Measurements from ENCODE around the gene MYO7B. TPM values are rescaled to one million over a fixed set of nuclear protein-coding genes. Genes with fewer than 3 reads are reported as not detected.

MYO7B gene
- total and polyA plus RNA-seq, 2 donors (not counting 1 experiment from before 2014, with no cell fraction given), result 5.0 to 68.2 TPM

DNA sequence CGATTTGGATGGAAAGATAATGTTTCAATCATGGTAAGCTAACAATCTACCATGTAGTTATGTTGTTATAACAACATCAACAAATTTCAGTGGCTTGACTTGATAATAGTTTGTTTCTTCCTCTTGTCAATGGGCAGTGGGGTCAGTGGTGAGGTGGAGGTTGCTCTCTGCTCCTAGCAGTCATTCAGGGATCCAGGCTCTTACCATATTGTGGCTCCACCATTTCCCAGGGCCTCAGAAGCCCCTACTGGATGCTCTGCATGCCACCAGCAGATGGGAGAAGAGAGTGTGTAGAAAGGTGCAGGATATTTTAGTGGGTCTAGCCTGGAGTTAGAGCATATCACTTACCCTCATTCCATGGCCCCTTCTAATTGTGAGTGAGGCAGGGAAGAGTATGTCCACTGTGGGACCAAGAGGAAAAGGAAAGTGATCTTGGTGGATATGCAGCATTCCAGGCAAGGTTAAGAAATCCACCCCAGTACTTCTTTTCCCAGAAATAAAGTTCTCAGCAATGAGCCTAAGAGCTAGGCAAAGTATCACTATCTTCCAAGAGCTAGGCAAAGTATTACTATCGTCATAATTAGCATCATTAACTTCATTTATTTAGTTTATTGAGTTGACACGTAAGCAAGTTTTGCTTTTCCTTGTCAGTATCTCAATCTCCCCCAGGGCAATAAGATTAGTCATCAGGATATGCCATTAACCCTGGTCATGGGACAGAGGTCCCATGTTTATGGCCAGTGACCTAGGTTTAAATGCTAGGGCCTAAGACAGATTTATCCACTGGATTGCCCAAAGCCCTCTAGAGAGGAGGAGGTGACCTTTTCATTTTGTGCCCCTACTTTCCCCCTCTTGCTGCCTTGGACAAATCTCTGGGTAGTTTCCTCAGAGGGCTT, 5.0 kb upstream of the MYO7B start:
- TF ChIP-seq, protein P1, sequence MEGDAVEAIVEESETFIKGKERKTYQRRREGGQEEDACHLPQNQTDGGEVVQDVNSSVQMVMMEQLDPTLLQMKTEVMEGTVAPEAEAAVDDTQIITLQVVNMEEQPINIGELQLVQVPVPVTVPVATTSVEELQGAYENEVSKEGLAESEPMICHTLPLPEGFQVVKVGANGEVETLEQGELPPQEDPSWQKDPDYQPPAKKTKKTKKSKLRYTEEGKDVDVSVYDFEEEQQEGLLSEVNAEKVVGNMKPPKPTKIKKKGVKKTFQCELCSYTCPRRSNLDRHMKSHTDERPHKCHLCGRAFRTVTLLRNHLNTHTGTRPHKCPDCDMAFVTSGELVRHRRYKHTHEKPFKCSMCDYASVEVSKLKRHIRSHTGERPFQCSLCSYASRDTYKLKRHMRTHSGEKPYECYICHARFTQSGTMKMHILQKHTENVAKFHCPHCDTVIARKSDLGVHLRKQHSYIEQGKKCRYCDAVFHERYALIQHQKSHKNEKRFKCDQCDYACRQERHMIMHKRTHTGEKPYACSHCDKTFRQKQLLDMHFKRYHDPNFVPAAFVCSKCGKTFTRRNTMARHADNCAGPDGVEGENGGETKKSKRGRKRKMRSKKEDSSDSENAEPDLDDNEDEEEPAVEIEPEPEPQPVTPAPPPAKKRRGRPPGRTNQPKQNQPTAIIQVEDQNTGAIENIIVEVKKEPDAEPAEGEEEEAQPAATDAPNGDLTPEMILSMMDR (IDR thresholded peaks at IDR 0.05), result no peak
- no peak for TF ChIP-seq EZH2 (IDR thresholded peaks at IDR 0.05; ENCODE audit: borderline replicate concordance, insufficient read depth, low read depth, low read length, poor library complexity, severe bottlenecking)
- no peak overlapping the region for H3K27ac ChIP-seq (ENCODE audit: low read length in 2 of 2)
- peaks cover 0 to 5% (median 0%) of the 10 kb centered on the region in 3 donors for H3K9me3 ChIP-seq (ENCODE audit: control extremely low read depth in 1 of 3, control insufficient read depth in 2 of 3, insufficient read depth in 1 of 3, low read length in 2 of 3)
- H4K20me1 ChIP-seq (ENCODE audit: control insufficient read depth, insufficient read depth, low read length, poor library complexity, severe bottlenecking), result no peaks in the 10 kb centered on the region
- peaks cover 0 to 2% (median 0%) of the 10 kb centered on the region in 4 experiments for H3K27me3 ChIP-seq (replicated peaks in 1 of 4; ENCODE audit: control extremely low read depth in 1 of 4, control insufficient read depth in 3 of 4, insufficient read depth in 4 of 4, low read length in 3 of 4)
- DNase-seq, result no peak
- no peak overlapping the region for H3K4me3 ChIP-seq (ENCODE audit: control extremely low read depth in 1 of 5, extremely low read depth in 1 of 5, insufficient read depth in 1 of 5, low read depth in 2 of 5, low read length in 4 of 5)
- peaks cover 10% of the 10 kb centered on the region for H3K27me3 Mint-ChIP-seq
- intact Hi-C loops (cut with micrococcal nuclease), result no loop called here
- H3K4me2 ChIP-seq (replicated peaks; ENCODE audit: low read depth, low read length, poor library complexity, severe bottlenecking), result no peak overlapping the region
- WGBS (ENCODE audit: insufficient coverage), result no CpG with 5 or more reads among the region's 3 CpGs
- H3K9me3 Mint-ChIP-seq (ENCODE audit: insufficient read depth), result peaks cover 3% of the 10 kb centered on the region
- H3K9ac ChIP-seq (ENCODE audit: low read length), result no peak overlapping the region
- peaks cover 16% of the 10 kb centered on the region for H3K4me1 Mint-ChIP-seq
- CTCF ChIA-PET, result no interaction called here
- H3K36me3 ChIP-seq (replicated peaks in 1 of 2; ENCODE audit: control extremely low read depth in 1 of 2, control insufficient read depth in 1 of 2, extremely low read depth in 1 of 2, insufficient read depth in 2 of 2, low read length in 1 of 2), result no peaks in the 10 kb centered on the region
- no peak overlapping the region for H2AFZ ChIP-seq (ENCODE audit: insufficient read depth, low read depth, low read length, poor library complexity, severe bottlenecking)
- H3K4me1 ChIP-seq (ENCODE audit: control insufficient read depth in 2 of 2, insufficient read depth in 2 of 2, low read length in 2 of 2), result peaks cover 6 to 11% of the 10 kb centered on the region in 2 donors
- H3K79me2 ChIP-seq (ENCODE audit: control insufficient read depth, insufficient read depth, low read length), result peaks cover 10% of the 10 kb centered on the region
- H3K27ac Mint-ChIP-seq, result no peak overlapping the region
- no peak overlapping the region for H3K4me3 Mint-ChIP-seq
- POLR2A ChIA-PET, result no interaction called here
- no peak for ATAC-seq (ENCODE audit: low read depth)

- no peak overlapping the region for H3K4me3 ChIP-seq (ENCODE audit: control extremely low read depth in 1 of 5, extremely low read depth in 1 of 5, insufficient read depth in 1 of 5, low read depth in 2 of 5, low read length in 4 of 5)
- no peak overlapping the region for H3K27ac Mint-ChIP-seq
- POLR2A ChIA-PET, result no interaction called here
- H3K27ac ChIP-seq (ENCODE audit: low read length in 2 of 2), result no peak overlapping the region
- peaks cover 3% of the 10 kb centered on the region for H3K9me3 Mint-ChIP-seq (ENCODE audit: insufficient read depth)
- no peaks in the 10 kb centered on the region for H3K36me3 ChIP-seq (replicated peaks in 1 of 2; ENCODE audit: control extremely low read depth in 1 of 2, control insufficient read depth in 1 of 2, extremely low read depth in 1 of 2, insufficient read depth in 2 of 2, low read length in 1 of 2)
- 96% methylated on average over 3 of the region's 4 CpGs for WGBS (ENCODE audit: insufficient coverage)
- TF ChIP-seq EZH2 (IDR thresholded peaks at IDR 0.05; ENCODE audit: borderline replicate concordance, insufficient read depth, low read depth, low read length, poor library complexity, severe bottlenecking), result no peak
- TF ChIP-seq, protein P1 (IDR thresholded peaks at IDR 0.05), result no peak
- DNase-seq (no peak), ATAC-seq (ENCODE audit: low read depth) (no peak)
- no peak overlapping the region for H3K4me2 ChIP-seq (replicated peaks; ENCODE audit: low read depth, low read length, poor library complexity, severe bottlenecking)
- peaks cover 0 to 6% (median 0%) of the 10 kb centered on the region in 4 experiments for H3K27me3 ChIP-seq (replicated peaks in 1 of 4; ENCODE audit: control extremely low read depth in 1 of 4, control insufficient read depth in 3 of 4, insufficient read depth in 4 of 4, low read length in 3 of 4)
- CTCF ChIA-PET, result no interaction called here
- H3K9ac ChIP-seq (ENCODE audit: low read length), result no peak overlapping the region
- intact Hi-C loops (cut with micrococcal nuclease), result no loop called here
- peaks cover 13% of the 10 kb centered on the region for H3K4me1 Mint-ChIP-seq
- no peak overlapping the region for H3K4me3 Mint-ChIP-seq
- H2AFZ ChIP-seq (ENCODE audit: insufficient read depth, low read depth, low read length, poor library complexity, severe bottlenecking), result no peak overlapping the region
- peaks cover 3% of the 10 kb centered on the region for H3K79me2 ChIP-seq (ENCODE audit: control insufficient read depth, insufficient read depth, low read length)
- H3K4me1 ChIP-seq (ENCODE audit: control insufficient read depth in 2 of 2, insufficient read depth in 2 of 2, low read length in 2 of 2), result peaks cover 6 to 9% of the 10 kb centered on the region in 2 donors
- peaks cover 0 to 5% (median 0%) of the 10 kb centered on the region in 3 donors for H3K9me3 ChIP-seq (ENCODE audit: control extremely low read depth in 1 of 3, control insufficient read depth in 2 of 3, insufficient read depth in 1 of 3, low read length in 2 of 3)
- no peaks in the 10 kb centered on the region for H4K20me1 ChIP-seq (ENCODE audit: control insufficient read depth, insufficient read depth, low read length, poor library complexity, severe bottlenecking)
- H3K27me3 Mint-ChIP-seq, result peaks cover 10% of the 10 kb centered on the region
These were observed 4.2 kb upstream of the MYO7B start for GRCh38 chr2:127531221-127531648.

Data from B cell (primary cell).